ENCODE data around the gene CCDC188. TPM values are rescaled to one million over a fixed set of nuclear protein-coding genes. Genes with fewer than 3 reads are reported as not detected.

The CCDC188 gene
- total RNA-seq, 1 donor from 2014 or later = not detected

- H3K4me3 Mint-ChIP-seq (ENCODE audit: unreplicated experiment) = no peak overlapping the region
- TF ChIP-seq CTCF (IDR thresholded peaks at IDR 0.05; ENCODE audit: unreplicated experiment) = no peak
- H3K4me1 Mint-ChIP-seq (ENCODE audit: unreplicated experiment) = peaks cover 5% of the 10 kb centered on the region
- H3K9me3 Mint-ChIP-seq (ENCODE audit: unreplicated experiment) = no peaks in the 10 kb centered on the region
- peaks cover 8% of the 10 kb centered on the region for H3K27me3 Mint-ChIP-seq (ENCODE audit: unreplicated experiment)
- no peak overlapping the region for H3K27ac Mint-ChIP-seq (ENCODE audit: unreplicated experiment)
- H3K36me3 Mint-ChIP-seq (ENCODE audit: low read depth, unreplicated experiment) = no peaks in the 10 kb centered on the region
- no peak for DNase-seq (ENCODE audit: low spot score)
These were observed 37.1 kb upstream of the CCDC188 start for GRCh38 chr22:20187777-20188566.

- Mint-ChIP-seq H3K9me3 (ENCODE audit: unreplicated experiment) (no peaks in the 10 kb centered on the region), H3K36me3 (ENCODE audit: low read depth, unreplicated experiment) (no peaks in the 10 kb centered on the region), H3K4me3 (ENCODE audit: unreplicated experiment) (no peak overlapping the region), H3K27ac (ENCODE audit: unreplicated experiment) (no peak overlapping the region), H3K27me3 (ENCODE audit: unreplicated experiment) (peaks cover 10% of the 10 kb centered on the region), H3K4me1 (ENCODE audit: unreplicated experiment) (peaks cover 5% of the 10 kb centered on the region)
- TF ChIP-seq CTCF (IDR thresholded peaks at IDR 0.05; ENCODE audit: unreplicated experiment) = no peak
- no peak for DNase-seq (ENCODE audit: low spot score)
These were observed 36.2 kb upstream of the CCDC188 start for GRCh38 chr22:20186871-20187546.

- Mint-ChIP-seq H3K4me3 (ENCODE audit: unreplicated experiment) (no peak overlapping the region), H3K9me3 (ENCODE audit: unreplicated experiment) (no peaks in the 10 kb centered on the region), H3K4me1 (ENCODE audit: unreplicated experiment) (peaks cover 5% of the 10 kb centered on the region), H3K27me3 (ENCODE audit: unreplicated experiment) (peaks cover 10% of the 10 kb centered on the region), H3K36me3 (ENCODE audit: low read depth, unreplicated experiment) (no peaks in the 10 kb centered on the region), H3K27ac (ENCODE audit: unreplicated experiment) (no peak overlapping the region)
- no peak for TF ChIP-seq CTCF (IDR thresholded peaks at IDR 0.05; ENCODE audit: unreplicated experiment)
- DNase-seq (ENCODE audit: low spot score) = peak; percentile 56
These were observed 35.5 kb upstream of the CCDC188 start for GRCh38 chr22:20186183-20186870.

- DNase-seq (ENCODE audit: low spot score) = no peak
- no peaks in the 10 kb centered on the region for H3K9me3 Mint-ChIP-seq (ENCODE audit: unreplicated experiment)
- H3K27ac Mint-ChIP-seq (ENCODE audit: unreplicated experiment) = no peak overlapping the region
- H3K27me3 Mint-ChIP-seq (ENCODE audit: unreplicated experiment) = peaks cover 10% of the 10 kb centered on the region
- H3K4me3 Mint-ChIP-seq (ENCODE audit: unreplicated experiment) = no peak overlapping the region
- no peaks in the 10 kb centered on the region for H3K36me3 Mint-ChIP-seq (ENCODE audit: low read depth, unreplicated experiment)
- H3K4me1 Mint-ChIP-seq (ENCODE audit: unreplicated experiment) = peaks cover 5% of the 10 kb centered on the region
- no peak for TF ChIP-seq CTCF (IDR thresholded peaks at IDR 0.05; ENCODE audit: unreplicated experiment)
These were observed 34.9 kb upstream of the CCDC188 start for GRCh38 chr22:20185750-20186149.

Data from endothelial cell (in vitro differentiated cells).